ENCODE measurements around the gene LIG4.
"Not testable (repeated sequence)": the region's sequence is repeated elsewhere in the genome, so short reads cannot be mapped to it uniquely, and the experiment has no call there.

The LIG4 gene

GRCh38 chr13:108215436-108215835, at the start of gene LIG4:
TSS of gene LIG4 (minus strand) at chr13:108215536. CDS start at chr13:108211268, 4,268 bp downstream.
- DNase-seq: peak; percentile 97

- DNase-seq: no peak
Observed at GRCh38 chr13:108263621-108264355, 48.5 kb upstream of the LIG4 start.

- DNase-seq: no peak
Observed at GRCh38 chr13:108257248-108257647, 41.9 kb upstream of the LIG4 start.

DNA sequence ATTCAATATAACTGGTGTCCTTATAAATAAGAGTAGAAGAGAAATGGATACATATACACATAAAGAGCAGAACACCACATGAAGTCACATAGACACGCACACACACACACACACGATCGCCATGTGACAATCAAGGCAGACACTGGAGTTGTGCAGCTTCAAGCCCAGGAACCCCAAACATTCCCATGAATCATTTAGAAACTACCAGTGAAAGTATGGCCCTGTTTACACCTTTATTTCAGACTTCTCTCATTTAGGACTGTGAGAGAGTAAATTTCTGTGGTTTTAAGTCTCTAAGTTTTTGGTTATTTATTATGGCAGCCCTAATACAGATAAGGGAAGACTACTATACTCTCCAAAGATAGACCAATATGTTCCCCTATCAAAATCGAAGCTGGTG, 33.8 kb upstream of the LIG4 start:
- no peak for DNase-seq

DNA sequence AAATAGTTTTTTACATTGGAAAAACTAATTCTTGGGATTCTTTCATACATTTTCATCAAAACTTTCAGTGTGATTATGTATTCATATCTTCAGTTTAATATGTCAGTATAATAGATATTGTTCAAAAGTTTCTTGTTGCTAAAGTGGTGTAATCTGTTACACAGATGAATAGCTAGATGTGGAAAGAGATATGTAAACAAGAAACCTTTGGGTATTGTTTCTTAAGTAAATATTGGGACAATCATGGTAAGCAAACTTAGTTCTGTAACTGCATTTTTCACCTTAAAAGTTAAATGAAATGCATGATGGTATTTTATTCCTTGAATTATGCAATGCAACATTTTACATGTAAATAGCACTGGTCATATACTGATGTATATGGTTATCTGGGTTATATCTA, 15.0 kb upstream of the LIG4 start:
- DNase-seq: no peak

- no peak for DNase-seq
Observed at GRCh38 chr13:108227651-108228272, 12.4 kb upstream of the LIG4 start.

- no peak for DNase-seq
Observed at GRCh38 chr13:108226184-108226583, 10.8 kb upstream of the LIG4 start.

DNA sequence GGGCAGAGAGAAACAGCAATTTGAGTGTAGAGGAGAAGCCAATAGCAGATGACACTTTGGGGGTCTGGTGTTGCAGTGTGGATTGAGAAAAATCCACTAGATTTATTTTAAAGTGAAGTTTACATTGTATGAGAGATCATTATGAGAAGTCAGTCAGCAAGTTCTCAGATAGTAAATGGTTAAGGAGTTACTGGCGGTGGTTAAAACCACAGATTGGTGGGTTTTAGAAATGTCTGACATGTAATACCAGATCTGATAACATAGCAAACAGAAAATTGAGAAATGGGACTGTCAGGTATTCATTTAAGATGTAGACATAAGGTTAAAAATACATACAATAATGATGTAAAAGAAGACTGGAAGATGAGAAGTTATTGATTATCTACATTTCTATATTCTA, 10.1 kb upstream of the LIG4 start:
- no peak for DNase-seq

GRCh38 chr13:108223687-108224503, 8.6 kb upstream of the LIG4 start:
- no peak for DNase-seq

GRCh38 chr13:108220041-108220440, 4.7 kb upstream of the LIG4 start:
- DNase-seq: no peak

- DNase-seq: peak; percentile 92
Observed at GRCh38 chr13:108218044-108218974, 3.0 kb upstream of the LIG4 start, which contains the start of gene ABHD13. TSS of gene ABHD13 (plus strand) at chr13:108218392. CDS start at chr13:108229219, 10,827 bp downstream.

- DNase-seq: not testable (repeated sequence)
Observed at GRCh38 chr13:108217307-108218043, 2.1 kb upstream of the LIG4 start.

DNA sequence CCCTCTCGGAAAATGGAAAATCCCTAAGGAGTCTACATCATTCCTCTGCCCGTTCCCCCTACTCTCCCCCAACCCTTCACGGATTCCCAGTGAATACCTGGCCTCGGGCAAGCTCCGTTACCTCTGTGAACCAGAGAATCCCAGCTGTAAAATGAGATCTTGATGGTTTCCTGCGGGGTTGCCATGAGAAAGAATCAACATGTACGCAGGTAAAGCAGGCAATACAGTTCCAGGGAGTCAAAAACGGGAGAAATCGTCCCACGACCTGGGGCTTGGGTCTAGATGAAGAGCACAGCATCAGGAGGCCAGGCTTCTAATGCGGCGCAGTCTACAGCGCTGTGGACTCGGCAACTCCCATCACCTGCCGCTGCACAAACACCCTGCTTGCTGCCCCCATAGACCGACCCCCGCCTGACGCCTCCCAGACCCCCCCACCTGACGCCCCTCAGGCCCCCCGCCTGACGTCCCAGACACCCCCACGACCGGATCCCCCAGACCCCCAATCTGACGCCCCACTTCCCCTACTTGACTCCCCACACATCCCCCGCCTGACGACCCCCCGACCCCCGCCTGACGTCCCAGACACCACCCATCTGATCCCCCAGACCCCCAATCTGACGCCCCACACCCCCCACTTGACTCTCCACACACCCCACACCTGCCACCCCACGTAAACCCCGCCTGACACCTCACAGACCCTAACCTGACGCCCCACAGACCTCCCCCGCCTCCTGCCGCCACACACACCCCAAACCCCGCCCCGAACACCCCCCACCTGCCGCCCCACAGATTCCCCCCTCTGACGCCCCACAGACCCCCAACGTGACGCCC, 680 bp downstream of the LIG4 start:
- DNase-seq: no peak

GRCh38 chr13:108213946-108214345, 1.4 kb downstream of the LIG4 start:
- DNase-seq: no peak

- DNase-seq: no peak
Observed at GRCh38 chr13:108212886-108213285, 2.5 kb downstream of the LIG4 start.

DNA sequence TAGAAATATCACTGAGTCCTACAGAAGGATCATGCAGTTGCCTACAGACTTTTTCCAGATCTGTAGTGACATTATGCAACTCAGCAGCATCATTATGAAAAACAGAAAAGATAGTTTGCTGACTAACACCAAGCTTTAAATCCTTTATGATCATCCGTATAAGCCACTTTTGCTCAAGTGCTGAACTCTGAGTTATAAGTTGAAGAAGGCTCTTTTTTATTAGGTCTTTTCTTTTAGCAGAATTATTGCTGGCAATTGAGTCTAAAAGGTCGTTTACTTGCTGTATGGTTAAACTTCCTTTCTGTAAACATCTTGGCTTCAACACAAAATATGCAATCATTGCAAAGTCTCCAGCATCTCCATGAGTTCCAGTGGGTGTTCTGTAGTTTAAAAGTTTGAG, 4.8 kb downstream of the LIG4 start:
- no peak for DNase-seq

DNA sequence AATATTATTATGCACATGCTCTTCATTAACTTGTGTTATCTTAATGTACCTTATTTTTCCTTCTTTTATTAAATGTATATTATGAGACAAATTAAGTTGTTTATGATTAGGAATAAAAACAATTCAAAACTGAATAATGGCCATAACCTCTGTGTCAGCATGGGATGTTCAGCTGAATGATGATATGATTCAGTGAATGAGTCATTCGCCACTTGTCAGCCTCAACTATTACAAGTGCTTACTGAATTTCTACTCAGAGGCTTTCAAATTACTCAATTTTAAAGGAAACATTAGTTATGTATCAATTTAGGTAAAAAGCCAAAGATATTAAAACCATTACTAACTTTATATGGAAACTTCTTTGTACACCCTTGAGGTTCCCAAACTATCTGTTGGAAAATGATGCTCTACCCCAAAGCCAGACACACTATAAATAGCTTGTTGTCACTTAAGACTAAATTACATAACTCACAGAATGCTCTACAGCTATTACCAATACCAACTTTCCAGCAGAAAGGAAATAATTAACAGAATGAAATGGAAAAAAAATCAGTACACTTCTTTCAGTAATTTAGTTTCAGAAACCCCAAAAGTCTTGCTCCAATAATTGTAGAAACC, 14.4 kb downstream of the LIG4 start:
- no peak for DNase-seq

- no peak for DNase-seq
Observed at GRCh38 chr13:108195861-108196260, 19.5 kb downstream of the LIG4 start.

DNA sequence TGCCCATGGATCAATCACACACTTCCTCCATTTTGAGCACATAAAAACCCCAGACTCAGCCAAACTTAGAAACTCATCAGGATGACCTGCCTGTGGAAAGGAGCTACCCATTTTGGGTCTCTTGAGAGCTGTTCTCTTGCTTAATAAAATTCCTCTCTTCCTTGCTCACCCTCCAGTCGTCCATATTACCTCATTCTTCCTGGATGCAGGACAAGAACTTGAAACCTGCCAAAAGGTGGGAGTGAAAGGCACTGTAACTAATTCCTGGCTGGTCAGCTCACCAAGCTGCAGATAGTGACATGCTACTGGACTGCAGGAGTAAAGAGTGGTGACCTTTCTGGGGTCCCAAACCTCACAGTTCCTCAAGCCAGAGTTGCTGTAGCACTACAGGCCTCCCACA, 20.2 kb downstream of the LIG4 start:
- no peak for DNase-seq

DNA sequence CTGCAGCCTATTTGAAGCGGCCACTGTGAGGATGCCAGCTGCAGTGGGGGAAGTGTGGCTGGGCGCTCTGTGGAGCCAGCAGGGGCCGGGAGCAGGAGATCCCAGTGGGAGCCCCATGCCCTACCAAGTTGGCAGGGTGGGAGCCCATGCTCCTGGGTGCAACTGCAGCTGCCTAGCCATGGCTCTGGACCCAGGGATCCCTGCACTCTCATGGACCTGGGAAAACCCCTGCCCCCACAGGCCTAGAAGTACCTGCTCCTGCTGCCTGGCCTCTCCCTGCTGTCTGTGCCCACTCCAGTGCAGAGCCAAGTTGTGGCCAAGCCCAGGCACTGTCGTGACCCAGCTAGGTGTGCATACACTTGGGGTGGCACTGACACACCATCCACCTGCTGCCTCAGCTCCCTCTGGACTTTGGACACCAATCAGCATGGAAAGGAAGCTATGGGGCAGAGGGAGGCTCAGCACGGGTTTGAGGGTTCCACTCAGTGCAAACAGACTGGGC, 20.9 kb downstream of the LIG4 start:
- no peak for DNase-seq
